ENCODE measurements around the gene NCOA3. TPM values are rescaled to one million over a fixed set of nuclear protein-coding genes. Genes with fewer than 3 reads are reported as not detected.

Gene NCOA3
- total and polyA plus RNA-seq, 10 of the 15 experiments (the other 5 are each of a cell fraction or from before 2014, with no cell fraction given): 16.9 to 96.2 (median 73.6) TPM

GRCh38 chr20:47574616-47575364, 73.1 kb downstream of the NCOA3 start (continued):
- TF ChIP-seq MYB (IDR thresholded peaks at IDR 0.05; ENCODE audit: borderline replicate concordance, low read depth, low read length) (no peak), RUNX3 (IDR thresholded peaks at IDR 0.05; ENCODE audit: low read length) (no peak), ESRRA (IDR thresholded peaks at IDR 0.05; ENCODE audit: low read length) (no peak), TAF1 (IDR thresholded peaks at IDR 0.05; ENCODE audit: borderline replicate concordance, low read depth, low read length) (no peak), IKZF1 (conservative IDR thresholded peaks at IDR 0.05) (no peak), E2F8 (IDR thresholded peaks at IDR 0.05; ENCODE audit: low read depth, partially characterized antibody) (no peak), PKNOX1 (IDR thresholded peaks at IDR 0.05) (no peak), FOXM1 (IDR thresholded peaks at IDR 0.05; ENCODE audit: low read depth, low read length) (peak; percentile 38; the same call in 1 of the 2 replicates), NBN (IDR thresholded peaks at IDR 0.05) (no peak), ZZZ3 (IDR thresholded peaks at IDR 0.05; ENCODE audit: control insufficient read depth, insufficient read length, low read depth) (no peak), GABPA (IDR thresholded peaks at IDR 0.05; ENCODE audit: low read depth) (no peak)
- TF ChIP-seq, protein P1, sequence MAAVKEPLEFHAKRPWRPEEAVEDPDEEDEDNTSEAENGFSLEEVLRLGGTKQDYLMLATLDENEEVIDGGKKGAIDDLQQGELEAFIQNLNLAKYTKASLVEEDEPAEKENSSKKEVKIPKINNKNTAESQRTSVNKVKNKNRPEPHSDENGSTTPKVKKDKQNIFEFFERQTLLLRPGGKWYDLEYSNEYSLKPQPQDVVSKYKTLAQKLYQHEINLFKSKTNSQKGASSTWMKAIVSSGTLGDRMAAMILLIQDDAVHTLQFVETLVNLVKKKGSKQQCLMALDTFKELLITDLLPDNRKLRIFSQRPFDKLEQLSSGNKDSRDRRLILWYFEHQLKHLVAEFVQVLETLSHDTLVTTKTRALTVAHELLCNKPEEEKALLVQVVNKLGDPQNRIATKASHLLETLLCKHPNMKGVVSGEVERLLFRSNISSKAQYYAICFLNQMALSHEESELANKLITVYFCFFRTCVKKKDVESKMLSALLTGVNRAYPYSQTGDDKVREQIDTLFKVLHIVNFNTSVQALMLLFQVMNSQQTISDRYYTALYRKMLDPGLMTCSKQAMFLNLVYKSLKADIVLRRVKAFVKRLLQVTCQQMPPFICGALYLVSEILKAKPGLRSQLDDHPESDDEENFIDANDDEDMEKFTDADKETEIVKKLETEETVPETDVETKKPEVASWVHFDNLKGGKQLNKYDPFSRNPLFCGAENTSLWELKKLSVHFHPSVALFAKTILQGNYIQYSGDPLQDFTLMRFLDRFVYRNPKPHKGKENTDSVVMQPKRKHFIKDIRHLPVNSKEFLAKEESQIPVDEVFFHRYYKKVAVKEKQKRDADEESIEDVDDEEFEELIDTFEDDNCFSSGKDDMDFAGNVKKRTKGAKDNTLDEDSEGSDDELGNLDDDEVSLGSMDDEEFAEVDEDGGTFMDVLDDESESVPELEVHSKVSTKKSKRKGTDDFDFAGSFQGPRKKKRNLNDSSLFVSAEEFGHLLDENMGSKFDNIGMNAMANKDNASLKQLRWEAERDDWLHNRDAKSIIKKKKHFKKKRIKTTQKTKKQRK (IDR thresholded peaks at IDR 0.05; ENCODE audit: low read depth, low read length): no peak
- TF ChIP-seq, protein P2, sequence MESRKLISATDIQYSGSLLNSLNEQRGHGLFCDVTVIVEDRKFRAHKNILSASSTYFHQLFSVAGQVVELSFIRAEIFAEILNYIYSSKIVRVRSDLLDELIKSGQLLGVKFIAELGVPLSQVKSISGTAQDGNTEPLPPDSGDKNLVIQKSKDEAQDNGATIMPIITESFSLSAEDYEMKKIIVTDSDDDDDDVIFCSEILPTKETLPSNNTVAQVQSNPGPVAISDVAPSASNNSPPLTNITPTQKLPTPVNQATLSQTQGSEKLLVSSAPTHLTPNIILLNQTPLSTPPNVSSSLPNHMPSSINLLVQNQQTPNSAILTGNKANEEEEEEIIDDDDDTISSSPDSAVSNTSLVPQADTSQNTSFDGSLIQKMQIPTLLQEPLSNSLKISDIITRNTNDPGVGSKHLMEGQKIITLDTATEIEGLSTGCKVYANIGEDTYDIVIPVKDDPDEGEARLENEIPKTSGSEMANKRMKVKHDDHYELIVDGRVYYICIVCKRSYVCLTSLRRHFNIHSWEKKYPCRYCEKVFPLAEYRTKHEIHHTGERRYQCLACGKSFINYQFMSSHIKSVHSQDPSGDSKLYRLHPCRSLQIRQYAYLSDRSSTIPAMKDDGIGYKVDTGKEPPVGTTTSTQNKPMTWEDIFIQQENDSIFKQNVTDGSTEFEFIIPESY (IDR thresholded peaks at IDR 0.05): no peak
- TF ChIP-seq, protein P3, sequence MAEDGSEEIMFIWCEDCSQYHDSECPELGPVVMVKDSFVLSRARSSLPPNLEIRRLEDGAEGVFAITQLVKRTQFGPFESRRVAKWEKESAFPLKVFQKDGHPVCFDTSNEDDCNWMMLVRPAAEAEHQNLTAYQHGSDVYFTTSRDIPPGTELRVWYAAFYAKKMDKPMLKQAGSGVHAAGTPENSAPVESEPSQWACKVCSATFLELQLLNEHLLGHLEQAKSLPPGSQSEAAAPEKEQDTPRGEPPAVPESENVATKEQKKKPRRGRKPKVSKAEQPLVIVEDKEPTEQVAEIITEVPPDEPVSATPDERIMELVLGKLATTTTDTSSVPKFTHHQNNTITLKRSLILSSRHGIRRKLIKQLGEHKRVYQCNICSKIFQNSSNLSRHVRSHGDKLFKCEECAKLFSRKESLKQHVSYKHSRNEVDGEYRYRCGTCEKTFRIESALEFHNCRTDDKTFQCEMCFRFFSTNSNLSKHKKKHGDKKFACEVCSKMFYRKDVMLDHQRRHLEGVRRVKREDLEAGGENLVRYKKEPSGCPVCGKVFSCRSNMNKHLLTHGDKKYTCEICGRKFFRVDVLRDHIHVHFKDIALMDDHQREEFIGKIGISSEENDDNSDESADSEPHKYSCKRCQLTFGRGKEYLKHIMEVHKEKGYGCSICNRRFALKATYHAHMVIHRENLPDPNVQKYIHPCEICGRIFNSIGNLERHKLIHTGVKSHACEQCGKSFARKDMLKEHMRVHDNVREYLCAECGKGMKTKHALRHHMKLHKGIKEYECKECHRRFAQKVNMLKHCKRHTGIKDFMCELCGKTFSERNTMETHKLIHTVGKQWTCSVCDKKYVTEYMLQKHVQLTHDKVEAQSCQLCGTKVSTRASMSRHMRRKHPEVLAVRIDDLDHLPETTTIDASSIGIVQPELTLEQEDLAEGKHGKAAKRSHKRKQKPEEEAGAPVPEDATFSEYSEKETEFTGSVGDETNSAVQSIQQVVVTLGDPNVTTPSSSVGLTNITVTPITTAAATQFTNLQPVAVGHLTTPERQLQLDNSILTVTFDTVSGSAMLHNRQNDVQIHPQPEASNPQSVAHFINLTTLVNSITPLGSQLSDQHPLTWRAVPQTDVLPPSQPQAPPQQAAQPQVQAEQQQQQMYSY (CRISPR knock-in tag; IDR thresholded peaks at IDR 0.05): no peak
- TF ChIP-seq, protein P4, sequence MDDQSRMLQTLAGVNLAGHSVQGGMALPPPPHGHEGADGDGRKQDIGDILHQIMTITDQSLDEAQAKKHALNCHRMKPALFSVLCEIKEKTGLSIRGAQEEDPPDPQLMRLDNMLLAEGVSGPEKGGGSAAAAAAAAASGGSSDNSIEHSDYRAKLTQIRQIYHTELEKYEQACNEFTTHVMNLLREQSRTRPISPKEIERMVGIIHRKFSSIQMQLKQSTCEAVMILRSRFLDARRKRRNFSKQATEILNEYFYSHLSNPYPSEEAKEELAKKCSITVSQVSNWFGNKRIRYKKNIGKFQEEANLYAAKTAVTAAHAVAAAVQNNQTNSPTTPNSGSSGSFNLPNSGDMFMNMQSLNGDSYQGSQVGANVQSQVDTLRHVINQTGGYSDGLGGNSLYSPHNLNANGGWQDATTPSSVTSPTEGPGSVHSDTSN (IDR thresholded peaks at IDR 0.05; ENCODE audit: insufficient replicate concordance, low read depth, low read length): no peak

Data from GM12878 (cell line).